Embryonic facial prominence (tissue), 1 donor: ENCODE measurements around the gene RTCA.
"Not testable (repeated sequence)": the region's sequence is repeated elsewhere in the genome, so short reads cannot be mapped to it uniquely, and the experiment has no call there.

Experiments
- DNase-seq: peaks from one replicate; pipeline ENCODE4 v3.0.0-alpha.2; 2016; ENCODE audit errors: extremely low spot score

Gene RTCA

DNA sequence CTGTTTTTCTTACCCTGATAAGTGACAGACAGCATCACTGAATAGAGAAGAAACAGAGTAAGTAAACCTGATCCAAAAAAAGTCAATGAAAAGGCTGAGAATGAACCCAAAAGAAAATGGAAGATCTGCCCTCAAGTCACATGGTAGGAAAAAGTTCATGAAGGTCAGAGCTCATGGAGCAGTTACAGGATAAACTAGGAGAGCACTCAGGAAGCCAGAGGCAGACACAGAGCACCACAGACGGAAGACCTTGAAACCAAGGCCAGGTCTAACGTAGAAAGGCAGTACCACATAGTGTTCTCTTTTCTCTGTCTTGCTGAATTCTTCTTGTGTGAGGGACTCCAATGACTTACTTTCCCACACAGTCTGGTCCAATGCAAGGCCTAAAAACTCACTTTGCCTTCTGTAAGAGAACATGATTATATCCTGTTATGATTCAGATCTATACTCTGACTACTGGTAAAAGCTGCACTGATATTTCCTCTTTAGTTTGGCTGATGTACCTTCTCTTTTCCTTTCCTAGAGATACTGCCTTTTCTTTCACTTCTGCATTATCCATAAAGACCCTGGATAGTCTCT lies 40.8 kb downstream of the RTCA start:
- no peak for DNase-seq

DNA sequence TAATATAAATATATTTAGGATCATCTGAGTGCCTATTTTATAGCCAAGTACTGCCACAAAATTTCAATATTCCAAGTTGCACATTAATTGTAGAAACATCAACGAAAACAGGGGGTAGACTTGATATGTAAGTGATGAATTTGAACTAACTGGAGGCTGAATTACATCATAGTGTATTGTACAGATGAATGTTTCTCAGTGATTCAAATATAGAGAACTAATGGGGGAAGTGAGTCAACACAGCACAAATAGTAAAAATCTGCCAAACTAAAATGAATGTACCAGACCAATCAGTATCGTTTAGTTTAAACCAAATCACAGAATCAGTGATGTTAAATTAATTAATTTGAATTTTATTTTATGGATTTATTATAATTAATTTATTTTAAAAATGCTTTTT lies 42.8 kb downstream of the RTCA start:
- DNase-seq, result no peak

DNA sequence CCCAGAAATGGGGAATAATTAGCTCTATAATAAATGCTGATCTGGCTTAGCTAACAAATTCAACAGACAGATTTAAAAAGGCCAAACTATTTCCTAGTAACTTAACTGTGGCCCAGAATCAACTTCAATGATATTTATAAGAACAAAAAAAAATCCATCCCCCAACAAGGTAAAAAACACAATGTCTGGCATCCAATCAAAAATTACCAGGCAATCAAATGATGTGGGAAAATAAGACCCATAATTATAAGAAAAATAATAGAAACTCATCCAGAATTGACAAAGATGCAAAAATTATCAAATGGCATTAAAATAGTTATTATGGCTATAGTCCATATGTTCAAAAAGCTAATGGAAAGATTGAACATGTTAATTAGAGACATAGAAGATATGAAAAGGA lies 43.8 kb downstream of the RTCA start:
- no peak for DNase-seq

DNA sequence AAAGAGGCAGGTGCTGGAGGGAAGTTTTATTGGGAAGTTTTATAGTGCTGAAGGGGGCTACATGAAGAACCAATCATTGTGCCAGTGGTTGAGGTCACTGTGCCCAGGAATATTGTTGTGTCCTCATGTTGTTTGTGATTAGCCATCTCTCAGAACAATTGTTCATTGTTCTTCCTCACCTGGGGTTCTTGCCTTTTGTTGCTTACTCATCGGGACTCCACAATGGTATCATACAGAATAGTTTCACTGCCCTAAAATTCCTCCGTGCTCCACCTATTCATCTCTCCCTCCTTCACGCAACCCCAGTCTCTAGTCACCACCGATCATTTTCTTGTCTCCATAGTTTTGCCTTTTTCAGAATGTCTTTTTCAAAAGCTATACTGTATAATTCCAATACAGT lies 47.4 kb downstream of the RTCA start:
- DNase-seq, result no peak

DNA sequence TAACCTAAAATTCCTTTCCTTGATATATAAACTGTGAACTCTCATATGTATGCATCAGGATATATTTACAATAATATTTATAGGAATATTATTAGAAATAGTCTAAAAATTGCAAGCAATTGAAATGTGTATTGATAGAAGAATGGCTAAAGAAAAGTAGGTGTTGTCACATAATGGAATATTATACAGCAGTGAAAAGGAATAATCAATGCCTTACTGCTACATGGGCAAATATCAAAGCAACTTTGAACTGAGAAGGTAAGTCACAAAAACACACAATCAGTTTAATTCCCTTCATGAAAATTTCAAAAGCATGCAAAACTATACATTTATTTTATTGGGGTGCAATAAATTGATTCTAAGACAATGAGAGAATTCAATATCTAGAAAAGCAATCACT lies 50.6 kb downstream of the RTCA start:
- no peak for DNase-seq

DNA sequence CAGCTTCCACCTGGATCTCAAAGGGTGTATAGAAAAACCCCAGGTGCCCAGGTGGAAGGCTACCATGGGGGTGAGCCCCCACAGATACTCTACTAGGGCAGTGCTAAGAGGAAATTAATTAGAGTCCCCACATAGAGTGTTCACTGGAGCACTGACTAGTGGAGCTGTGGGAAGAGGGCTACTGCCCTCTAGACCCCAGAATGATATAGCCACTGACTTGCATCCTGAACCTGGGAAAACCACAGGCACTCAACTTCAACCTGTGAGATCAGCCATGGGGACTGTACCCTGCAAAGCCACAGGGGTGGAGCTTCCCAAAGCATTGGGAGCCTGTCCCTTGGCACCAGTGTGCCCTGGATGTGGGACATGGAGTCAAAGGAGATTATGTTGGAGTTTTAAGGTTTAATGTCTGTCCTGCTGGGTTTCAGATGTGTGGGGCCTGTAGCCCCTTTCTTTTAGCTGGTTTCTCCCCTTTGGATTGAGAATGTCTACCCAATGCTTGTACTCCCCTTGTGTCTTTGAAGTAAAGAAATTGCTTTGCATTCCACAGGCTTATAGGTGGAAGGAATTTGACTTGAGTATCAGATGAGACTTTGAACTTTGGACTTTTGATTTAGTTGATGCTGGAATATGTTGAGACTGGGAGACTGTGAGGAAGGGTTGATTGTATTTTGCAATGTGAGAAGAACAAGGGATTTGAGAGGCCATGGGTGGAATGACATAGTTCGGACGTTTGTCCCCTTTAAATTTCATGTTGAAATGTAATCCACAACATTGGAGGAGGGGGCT lies 54.5 kb downstream of the RTCA start:
- DNase-seq, result no peak

DNA sequence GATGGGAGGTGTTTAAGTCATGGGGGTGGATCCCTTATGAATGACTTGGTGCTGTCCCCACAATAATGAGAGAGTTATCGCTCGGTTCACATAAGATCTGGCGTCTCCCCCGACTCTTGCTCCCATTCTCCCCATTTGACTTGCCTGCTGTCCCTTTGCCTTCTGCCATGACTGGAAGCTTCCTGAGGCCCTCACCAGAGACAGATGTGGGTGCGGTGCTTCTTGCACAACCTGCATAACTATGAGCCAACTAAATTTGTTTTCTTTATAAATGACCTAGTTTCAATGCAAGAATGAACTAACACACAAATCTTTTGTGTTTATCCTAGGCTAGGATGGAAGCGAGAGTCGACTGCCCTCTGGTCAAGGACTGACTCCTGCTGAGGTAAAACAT lies 55.1 kb downstream of the RTCA start:
- no peak for DNase-seq

DNA sequence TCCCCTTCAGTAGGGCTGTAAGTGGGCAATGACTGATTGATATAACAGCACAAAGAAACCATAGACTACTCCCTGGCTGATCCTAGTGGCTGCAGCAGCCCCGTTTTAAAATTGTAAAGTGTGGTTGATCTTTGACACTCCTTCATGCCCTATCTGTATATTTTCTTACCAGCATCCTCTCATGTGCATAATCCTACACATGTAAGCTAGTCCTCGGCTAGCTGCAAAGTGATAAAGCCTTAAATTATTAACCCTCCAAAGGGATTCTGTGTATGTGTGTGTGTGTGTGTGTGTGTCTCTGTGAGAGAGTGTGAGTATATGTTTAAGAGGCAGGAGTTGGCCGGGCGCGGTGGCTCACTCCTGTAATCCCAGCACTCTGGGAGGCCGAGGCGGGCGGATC lies 55.5 kb downstream of the RTCA start:
- DNase-seq, result no peak

DNA sequence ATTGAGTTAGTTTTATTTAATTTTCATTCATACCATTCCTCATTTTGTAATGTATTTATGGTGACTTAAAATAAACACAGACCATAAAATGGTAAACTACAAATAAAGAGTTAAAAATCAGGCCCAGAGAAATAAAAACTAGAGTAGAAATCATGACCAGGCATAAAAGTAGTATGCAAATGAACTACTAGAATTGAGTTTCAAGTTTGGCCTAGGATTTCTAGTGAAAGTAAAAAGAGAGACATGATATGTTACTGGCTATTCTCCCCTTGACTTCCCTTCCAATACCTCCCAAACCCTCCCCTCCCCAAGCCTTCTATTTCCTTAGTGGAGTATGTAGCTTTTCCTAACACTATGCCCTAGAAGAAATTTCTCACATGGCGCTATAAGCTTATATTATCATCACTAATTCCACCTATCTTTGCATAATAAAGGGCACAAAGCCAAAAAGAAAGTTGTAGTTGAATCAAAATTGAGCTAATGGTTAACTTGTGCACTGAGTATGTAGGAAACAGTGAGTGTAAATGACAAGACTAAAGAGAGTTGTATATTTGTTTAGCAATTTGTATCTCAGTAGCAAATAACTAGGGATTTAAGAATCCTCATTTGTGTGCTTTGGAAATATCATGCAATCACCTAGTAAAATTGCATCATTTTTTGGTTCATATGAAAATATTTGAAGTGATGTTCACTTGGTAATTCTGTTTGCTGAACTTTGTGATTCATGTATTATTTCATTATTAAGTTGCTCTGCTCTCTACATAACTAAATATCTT lies 56.6 kb downstream of the RTCA start:
- DNase-seq, result no peak

DNA sequence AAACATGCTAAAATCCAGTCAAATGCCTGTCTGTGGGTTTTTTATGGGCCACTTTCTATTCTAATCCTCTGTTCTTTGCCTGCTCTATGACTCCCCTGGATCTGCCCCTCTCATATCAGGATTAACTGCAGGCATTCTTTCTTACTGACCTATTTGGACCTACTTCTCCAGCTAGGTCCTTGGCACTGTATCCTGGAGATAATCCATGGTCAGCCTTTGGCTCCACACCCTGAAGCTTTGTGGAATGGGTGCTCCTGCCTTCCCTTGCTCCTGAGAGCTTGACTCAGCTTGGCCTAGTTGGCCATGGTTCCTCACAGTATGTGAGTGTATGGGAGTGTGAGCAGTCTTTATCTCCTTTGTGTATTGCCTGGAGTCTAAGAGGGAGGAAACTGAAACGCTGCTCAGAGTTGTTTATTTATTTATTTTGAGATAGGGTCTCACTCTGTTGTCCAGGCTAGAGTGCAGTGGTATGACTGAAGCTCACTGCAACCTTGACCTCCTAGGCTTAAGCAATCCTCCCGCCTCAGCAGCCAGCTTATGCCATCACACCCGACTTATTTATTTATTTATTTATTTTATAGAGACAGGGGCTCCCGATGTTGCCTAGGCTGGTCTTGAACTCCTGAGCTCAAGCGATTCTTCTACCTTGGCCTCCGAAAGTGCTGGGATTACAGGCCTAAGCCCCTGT lies 57.5 kb downstream of the RTCA start:
- DNase-seq, result no peak

DNA sequence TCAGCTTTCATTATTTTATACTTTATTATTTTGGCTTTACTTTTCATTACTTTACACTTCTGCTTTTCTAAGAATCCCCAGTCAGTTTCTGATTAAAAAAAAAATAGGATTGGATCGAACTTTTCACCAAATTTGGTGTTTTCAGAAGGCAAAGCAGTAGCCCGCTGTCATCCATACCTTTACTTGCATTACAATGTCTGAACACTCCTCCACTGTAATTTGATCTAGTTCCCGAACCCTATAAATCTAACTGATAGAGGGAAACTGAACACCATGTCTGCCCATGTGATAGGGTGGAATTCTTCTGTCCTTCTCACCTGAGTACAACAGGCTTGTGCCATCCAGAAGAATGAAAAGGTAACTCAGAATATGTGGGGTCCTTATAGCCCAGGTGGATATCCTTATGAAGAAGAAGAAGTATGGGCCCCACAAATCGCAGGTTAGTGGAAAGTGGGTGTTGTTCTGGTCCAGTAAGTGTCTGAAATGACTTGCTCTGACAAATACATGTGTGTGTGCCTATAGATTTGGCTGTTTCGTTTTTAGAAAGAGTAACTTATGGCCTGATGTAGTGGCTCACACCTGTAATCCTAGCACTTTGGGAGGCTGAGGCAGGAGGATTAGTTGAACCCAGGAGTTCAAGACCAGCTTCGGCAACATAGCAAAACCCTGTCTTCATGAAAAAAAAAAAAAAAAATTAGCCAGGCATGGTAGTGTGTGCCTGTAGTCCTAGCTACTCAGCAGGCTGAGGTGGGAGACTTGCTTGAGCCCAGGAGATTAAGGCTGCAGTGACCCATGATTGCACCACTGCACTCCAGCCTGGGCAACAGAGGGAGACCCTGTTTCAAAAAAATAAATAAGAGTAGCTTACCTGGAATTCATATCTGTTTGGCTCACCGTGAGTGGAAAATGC lies 59.7 kb downstream of the RTCA start:
- DNase-seq, result no peak

DNA sequence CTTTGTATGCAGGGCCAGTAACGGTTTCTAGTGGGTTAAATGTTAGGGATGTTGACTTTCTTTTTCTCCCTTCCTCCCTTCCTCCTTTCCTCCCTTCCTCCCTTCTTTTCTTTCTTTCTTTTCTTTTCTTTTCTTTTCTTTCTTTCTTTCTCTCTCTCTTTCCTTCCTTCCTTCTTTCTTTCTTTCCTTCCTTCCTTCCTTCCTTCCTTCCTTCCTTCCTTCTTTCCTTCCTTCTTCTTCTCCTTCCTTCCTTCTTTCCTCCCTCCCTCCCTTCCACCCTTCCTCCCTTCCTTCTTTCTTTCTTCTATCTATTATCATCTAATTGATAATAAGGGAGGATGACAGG lies 60.3 kb downstream of the RTCA start:
- DNase-seq, result not testable (repeated sequence)

DNA sequence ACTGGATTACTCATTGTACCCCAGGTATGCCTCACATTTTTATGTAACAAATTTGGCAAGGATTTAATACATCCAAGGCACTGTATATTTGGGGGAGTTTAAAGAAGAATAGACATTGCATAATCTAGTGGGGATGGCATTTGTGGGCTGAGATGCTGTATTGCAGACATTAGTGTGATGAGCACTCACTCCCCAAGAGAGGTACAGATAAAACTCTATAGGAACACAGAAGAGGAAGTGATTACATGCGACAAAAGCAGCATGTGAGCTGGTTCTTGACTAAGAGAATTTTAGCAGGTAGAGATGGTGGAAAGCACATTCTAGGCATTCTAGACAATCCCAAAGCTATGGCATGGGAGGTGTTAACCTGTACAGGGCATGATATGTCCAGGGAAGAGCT lies 62.1 kb downstream of the RTCA start:
- DNase-seq, result no peak

DNA sequence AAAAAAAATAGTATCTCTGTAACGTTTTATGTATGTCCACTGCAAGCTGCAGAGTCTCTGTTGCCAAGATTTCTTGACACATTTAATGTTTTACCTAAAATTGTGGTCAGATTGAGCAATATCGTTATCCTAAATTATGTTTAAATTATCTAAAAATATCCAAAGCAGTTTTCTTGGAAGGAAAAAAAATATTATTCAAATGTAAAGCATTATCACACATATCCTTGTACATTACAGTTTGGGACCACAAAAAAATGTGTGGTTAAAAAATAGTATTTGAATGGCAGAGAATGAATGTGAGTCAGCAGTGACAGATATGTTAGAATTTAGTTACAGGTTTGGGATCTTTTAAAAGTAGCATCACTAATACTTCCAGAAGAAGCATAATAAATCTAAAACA lies 65.1 kb downstream of the RTCA start:
- not testable (repeated sequence) for DNase-seq

DNA sequence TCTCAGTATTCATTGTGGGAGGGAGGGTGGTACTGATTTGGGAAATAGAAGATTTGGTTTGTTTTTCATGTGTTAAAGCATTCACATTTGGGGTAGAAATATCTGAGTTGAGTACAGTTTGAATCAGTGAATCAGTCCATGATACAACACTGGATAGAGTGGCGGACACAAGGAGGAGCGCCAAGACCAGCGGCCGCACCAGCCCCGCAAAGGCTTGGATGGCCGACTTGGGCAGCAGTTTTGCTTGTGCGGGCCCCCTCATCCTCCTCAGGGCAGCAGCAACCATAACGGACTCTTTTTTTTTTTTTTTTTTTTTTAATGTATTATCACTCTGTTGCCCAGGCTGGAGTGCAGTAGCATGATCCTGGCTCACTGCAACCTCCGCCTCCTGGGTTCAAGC lies 66.3 kb downstream of the RTCA start:
- DNase-seq, result no peak

DNA sequence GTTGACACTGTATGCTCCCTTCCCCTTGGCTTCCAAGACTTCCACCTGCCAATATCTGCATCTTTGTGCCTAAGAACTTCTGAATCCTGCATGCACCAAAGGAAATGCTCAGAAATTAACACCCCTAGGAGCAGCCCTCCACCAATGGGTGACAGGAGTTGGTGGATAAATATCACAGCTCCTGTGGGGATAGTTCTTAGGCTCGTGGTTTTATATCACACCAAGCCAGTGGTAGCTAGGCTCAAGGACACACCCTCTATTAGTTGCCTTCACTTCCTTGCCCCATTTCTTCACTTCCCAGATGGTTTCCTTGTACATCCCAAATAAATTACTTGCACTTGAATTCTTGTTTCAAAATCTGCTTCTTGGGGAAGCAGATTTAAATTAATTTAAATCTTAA lies 69.4 kb downstream of the RTCA start:
- DNase-seq, result no peak

DNA sequence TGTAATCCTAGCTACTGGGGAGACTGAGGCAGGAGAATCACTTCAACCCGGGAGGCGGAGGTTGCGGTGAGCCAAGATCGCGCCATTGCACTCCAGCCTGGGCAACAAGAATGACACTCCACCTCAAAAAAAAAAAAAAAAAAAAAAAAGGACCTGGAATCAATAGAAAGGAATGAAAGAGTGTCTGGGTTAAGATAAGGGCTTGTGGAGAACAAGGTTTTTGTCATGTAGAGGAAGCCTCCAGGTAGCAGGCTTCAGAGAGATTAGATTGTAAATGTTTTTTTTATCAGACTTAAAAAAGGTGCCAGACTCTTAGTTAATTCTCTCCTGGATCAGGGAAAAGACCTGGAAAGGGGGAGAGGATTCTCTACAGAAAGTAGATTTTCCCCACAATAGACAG lies 71.9 kb downstream of the RTCA start:
- not testable (repeated sequence) for DNase-seq

DNA sequence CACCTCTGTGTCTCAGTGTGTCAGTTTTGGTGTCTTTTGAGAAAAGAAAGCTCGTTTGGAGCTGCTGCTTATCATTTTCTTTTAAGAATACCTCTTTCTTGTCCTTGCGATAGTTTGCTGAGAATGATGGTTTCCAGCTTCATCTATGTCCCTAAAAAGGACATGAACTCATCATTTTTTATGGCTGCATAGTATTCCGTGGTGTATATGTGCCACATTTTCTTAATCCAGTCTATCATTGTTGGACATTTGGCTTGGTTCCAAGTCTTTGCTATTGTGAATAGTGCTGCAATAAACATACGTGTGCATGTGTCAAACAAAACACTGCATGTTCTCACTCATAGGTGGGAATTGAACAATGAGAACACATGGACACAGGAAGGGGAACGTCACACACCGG lies 73.7 kb downstream of the RTCA start:
- not testable (repeated sequence) for DNase-seq

DNA sequence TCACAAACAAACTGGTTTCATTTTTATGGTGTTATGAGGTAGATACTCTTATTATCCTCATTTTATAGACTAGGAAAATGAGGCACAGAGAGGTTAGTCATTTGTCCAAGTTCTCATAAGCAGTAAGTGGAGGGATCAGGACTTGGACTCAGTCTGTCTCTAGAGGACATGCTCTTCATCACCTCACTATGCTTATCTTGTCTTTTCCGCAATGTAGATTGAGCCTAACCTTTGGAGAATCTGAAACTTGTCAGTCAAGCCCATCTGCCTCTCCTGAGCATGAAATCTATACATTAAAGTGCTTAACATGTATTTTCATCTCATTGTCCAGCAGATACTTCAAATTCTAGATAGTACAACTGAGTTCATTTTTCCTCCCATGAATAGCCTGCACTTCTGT lies 74.5 kb downstream of the RTCA start:
- no peak for DNase-seq

DNA sequence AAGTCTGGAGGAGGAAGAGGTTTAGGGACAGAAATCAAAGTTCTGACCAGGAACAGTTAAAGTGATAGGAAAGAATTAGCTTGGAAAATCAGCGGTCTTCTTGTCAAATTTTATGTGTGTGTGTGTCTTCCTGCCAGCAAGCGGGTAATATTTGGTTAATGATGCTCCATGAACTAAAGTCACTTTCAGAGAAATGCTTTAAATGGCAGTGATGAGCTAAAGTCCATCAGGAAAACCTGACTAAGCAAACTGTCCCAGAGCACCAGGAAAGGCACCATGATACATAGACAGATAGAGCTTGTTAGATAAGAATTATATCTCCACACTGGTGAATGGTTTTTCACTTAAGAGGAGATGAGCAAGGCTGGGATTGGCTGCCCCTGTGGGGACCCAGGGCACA lies 76.3 kb downstream of the RTCA start:
- DNase-seq, result no peak
